Sigmoid colon (tissue), 3 donors: ENCODE measurements around the gene SNTG2.

ENCODE experiments used
- CTCF ChIP-seq, 4 experiments: fragments of 450-650 bp in 3 of 4; fragments of 200-600 bp in 1 of 4; IDR thresholded peaks; one replicate each; pipeline ENCODE4 v1.5.1; 2016 to 2019; ENCODE audit warnings: antibody characterized with exemption in 4 of 4, mild to moderate bottlenecking in 3 of 4, moderate library complexity in 2 of 4
- POLR2A ChIP-seq, 2 donors: fragments of 450-650 bp; IDR thresholded peaks; one replicate each; pipeline ENCODE4 v1.6.1; 2016; ENCODE audit warnings: antibody characterized with exemption in 2 of 2, mild to moderate bottlenecking in 2 of 2, moderate library complexity in 2 of 2

GRCh38 chr2:1246239-1246638 lies 295.6 kb downstream of the SNTG2 start:
- TF ChIP-seq CTCF (IDR thresholded peaks at IDR 0.05) = no peak
- no peak for TF ChIP-seq POLR2A (IDR thresholded peaks at IDR 0.05)
